ENCODE measurements around the gene PDHX.

The PDHX gene

GRCh38 chr11:34990916-34991315 lies 74.5 kb downstream of the PDHX start:
- Histone ChIP-seq H3K4me1 (ENCODE audit: control insufficient read depth, insufficient read depth, low read length, poor library complexity, severe bottlenecking) (peaks cover 6% of the 10 kb centered on the region), H3K9me3 (ENCODE audit: control insufficient read depth, low read length) (no peaks in the 10 kb centered on the region), H3K36me3 (ENCODE audit: control insufficient read depth, insufficient read depth, low read length) (peaks cover 35% of the 10 kb centered on the region), H3K4me3 (ENCODE audit: extremely low read depth, insufficient read depth, low read length, poor library complexity, severe bottlenecking) (no peak overlapping the region), H3K27ac (ENCODE audit: low read depth, low read length, severe bottlenecking) (no peak overlapping the region)
- WGBS, 2 experiments (ENCODE audit: insufficient coverage in 2 of 2) = no CpG with 5 or more reads among the region's 2 CpGs

DNA sequence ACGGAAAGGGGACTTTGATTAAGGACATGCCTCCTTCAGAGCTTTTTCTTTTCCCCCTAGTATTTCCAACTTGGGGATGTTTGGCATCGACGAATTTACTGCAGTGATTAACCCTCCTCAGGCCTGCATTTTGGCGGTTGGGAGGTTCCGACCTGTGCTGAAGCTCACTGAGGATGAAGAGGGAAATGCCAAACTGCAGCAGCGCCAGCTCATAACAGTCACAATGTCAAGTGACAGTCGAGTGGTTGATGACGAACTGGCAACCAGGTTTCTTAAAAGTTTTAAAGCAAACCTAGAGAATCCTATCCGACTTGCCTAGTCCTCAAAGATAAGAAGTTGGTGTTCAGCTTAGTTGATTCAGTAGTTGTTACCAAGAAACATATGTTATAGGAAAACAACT lies 78.4 kb downstream of the PDHX start:
- H3K27ac ChIP-seq (ENCODE audit: low read depth, low read length, severe bottlenecking) = no peak overlapping the region
- peaks cover 21% of the 10 kb centered on the region for H3K36me3 ChIP-seq (ENCODE audit: control insufficient read depth, insufficient read depth, low read length)
- H3K4me1 ChIP-seq (ENCODE audit: control insufficient read depth, insufficient read depth, low read length, poor library complexity, severe bottlenecking) = no peaks in the 10 kb centered on the region
- H3K9me3 ChIP-seq (ENCODE audit: control insufficient read depth, low read length) = no peaks in the 10 kb centered on the region
- no peak overlapping the region for H3K4me3 ChIP-seq (ENCODE audit: extremely low read depth, insufficient read depth, low read length, poor library complexity, severe bottlenecking)
- 92 to 96% methylated on average over 6 to 8 of the region's 9 CpGs for WGBS, 2 experiments (ENCODE audit: insufficient coverage in 2 of 2)

- Histone ChIP-seq H3K36me3 (ENCODE audit: control insufficient read depth, insufficient read depth, low read length) (peaks cover 16% of the 10 kb centered on the region), H3K4me3 (ENCODE audit: extremely low read depth, insufficient read depth, low read length, poor library complexity, severe bottlenecking) (no peak overlapping the region), H3K27ac (ENCODE audit: low read depth, low read length, severe bottlenecking) (no peak overlapping the region), H3K4me1 (ENCODE audit: control insufficient read depth, insufficient read depth, low read length, poor library complexity, severe bottlenecking) (no peaks in the 10 kb centered on the region), H3K9me3 (ENCODE audit: control insufficient read depth, low read length) (no peaks in the 10 kb centered on the region)
- WGBS, 2 experiments (ENCODE audit: insufficient coverage in 2 of 2) = 100% methylated on average over 1 to 3 of the region's 5 CpGs
Measured at GRCh38 chr11:34996958-34997357, 80.5 kb downstream of the PDHX start.

GRCh38 chr11:34997952-34998528 lies 81.6 kb downstream of the PDHX start:
- Histone ChIP-seq H3K27ac (ENCODE audit: low read depth, low read length, severe bottlenecking) (no peak overlapping the region), H3K4me3 (ENCODE audit: extremely low read depth, insufficient read depth, low read length, poor library complexity, severe bottlenecking) (no peak overlapping the region), H3K4me1 (ENCODE audit: control insufficient read depth, insufficient read depth, low read length, poor library complexity, severe bottlenecking) (no peaks in the 10 kb centered on the region), H3K36me3 (ENCODE audit: control insufficient read depth, insufficient read depth, low read length) (peaks cover 12% of the 10 kb centered on the region), H3K9me3 (ENCODE audit: control insufficient read depth, low read length) (no peaks in the 10 kb centered on the region)
- 96 to 97% methylated on average over 3 of the region's 3 CpGs for WGBS, 2 experiments (ENCODE audit: insufficient coverage in 2 of 2)

GRCh38 chr11:34999453-34999852 lies 83.0 kb downstream of the PDHX start:
- Histone ChIP-seq H3K36me3 (ENCODE audit: control insufficient read depth, insufficient read depth, low read length) (peaks cover 4% of the 10 kb centered on the region), H3K27ac (ENCODE audit: low read depth, low read length, severe bottlenecking) (no peak overlapping the region), H3K4me3 (ENCODE audit: extremely low read depth, insufficient read depth, low read length, poor library complexity, severe bottlenecking) (no peak overlapping the region), H3K4me1 (ENCODE audit: control insufficient read depth, insufficient read depth, low read length, poor library complexity, severe bottlenecking) (peaks cover 10% of the 10 kb centered on the region), H3K9me3 (ENCODE audit: control insufficient read depth, low read length) (no peaks in the 10 kb centered on the region)
- 100% methylated on average over 1 of the region's 4 CpGs; no CpG with 5 or more reads in 1 of the 2 experiments for WGBS, 2 experiments (ENCODE audit: insufficient coverage in 2 of 2)

DNA sequence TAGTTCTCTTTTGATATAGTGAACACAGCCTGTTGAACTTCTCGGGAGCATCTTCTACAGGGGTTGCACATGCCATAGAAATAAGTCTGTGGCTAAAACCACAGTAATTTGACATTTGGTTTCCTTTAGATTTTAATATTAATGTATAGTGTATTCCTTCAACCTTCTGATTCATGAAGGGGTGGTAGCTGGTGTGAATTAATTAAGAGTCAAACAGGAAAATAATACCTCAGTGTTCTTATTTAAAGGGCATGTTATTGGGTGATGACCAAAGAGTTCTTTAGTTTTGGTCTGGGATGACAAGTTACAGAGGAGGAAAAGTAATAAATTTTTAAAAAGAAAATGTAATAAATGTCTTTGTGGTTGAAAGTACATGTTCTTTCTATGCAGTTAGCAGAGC lies 86.8 kb downstream of the PDHX start:
- H3K4me3 ChIP-seq (ENCODE audit: extremely low read depth, insufficient read depth, low read length, poor library complexity, severe bottlenecking) = no peak overlapping the region
- peaks cover 18% of the 10 kb centered on the region for H3K4me1 ChIP-seq (ENCODE audit: control insufficient read depth, insufficient read depth, low read length, poor library complexity, severe bottlenecking)
- no peak overlapping the region for H3K27ac ChIP-seq (ENCODE audit: low read depth, low read length, severe bottlenecking)
- H3K36me3 ChIP-seq (ENCODE audit: control insufficient read depth, insufficient read depth, low read length) = no peaks in the 10 kb centered on the region
- no peaks in the 10 kb centered on the region for H3K9me3 ChIP-seq (ENCODE audit: control insufficient read depth, low read length)
- 0% methylated on average over 1 of the region's 1 CpG; no CpG with 5 or more reads in 1 of the 2 experiments for WGBS, 2 experiments (ENCODE audit: insufficient coverage in 2 of 2)

DNA sequence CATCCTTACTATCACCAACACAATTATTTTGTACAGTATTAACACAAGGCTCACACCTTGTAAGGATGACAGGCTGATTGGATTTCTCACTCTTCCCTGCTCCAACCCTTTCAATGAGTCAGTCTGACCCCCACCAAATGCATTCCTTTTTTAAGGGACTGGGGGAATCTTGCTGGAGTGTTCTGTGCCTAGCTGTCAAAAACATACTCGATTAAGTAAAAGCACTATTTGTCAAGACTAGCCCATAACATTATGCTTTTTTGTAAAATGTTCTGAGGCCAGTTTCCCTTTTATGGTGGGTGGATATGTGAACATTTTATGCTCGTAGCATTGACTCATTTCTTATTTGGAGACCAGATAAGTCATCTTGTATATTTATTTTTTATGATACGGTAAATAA lies 87.2 kb downstream of the PDHX start:
- no peak overlapping the region for H3K27ac ChIP-seq (ENCODE audit: low read depth, low read length, severe bottlenecking)
- H3K36me3 ChIP-seq (ENCODE audit: control insufficient read depth, insufficient read depth, low read length) = no peaks in the 10 kb centered on the region
- no peaks in the 10 kb centered on the region for H3K9me3 ChIP-seq (ENCODE audit: control insufficient read depth, low read length)
- 100% methylated on average over 1 of the region's 3 CpGs; no CpG with 5 or more reads in 1 of the 2 experiments for WGBS, 2 experiments (ENCODE audit: insufficient coverage in 2 of 2)
- peaks cover 18% of the 10 kb centered on the region for H3K4me1 ChIP-seq (ENCODE audit: control insufficient read depth, insufficient read depth, low read length, poor library complexity, severe bottlenecking)
- H3K4me3 ChIP-seq (ENCODE audit: extremely low read depth, insufficient read depth, low read length, poor library complexity, severe bottlenecking) = no peak overlapping the region

- Histone ChIP-seq H3K27ac (ENCODE audit: low read depth, low read length, severe bottlenecking) (no peak overlapping the region), H3K4me3 (ENCODE audit: extremely low read depth, insufficient read depth, low read length, poor library complexity, severe bottlenecking) (no peak overlapping the region), H3K4me1 (ENCODE audit: control insufficient read depth, insufficient read depth, low read length, poor library complexity, severe bottlenecking) (peaks cover 18% of the 10 kb centered on the region), H3K36me3 (ENCODE audit: control insufficient read depth, insufficient read depth, low read length) (no peaks in the 10 kb centered on the region), H3K9me3 (ENCODE audit: control insufficient read depth, low read length) (no peaks in the 10 kb centered on the region)
- WGBS, 2 experiments (ENCODE audit: insufficient coverage in 2 of 2) = 100% methylated on average over 2 of the region's 4 CpGs; no CpG with 5 or more reads in 1 of the 2 experiments
Measured at GRCh38 chr11:35005141-35005780, 88.8 kb downstream of the PDHX start.

- Histone ChIP-seq H3K9me3 (ENCODE audit: control insufficient read depth, low read length) (no peaks in the 10 kb centered on the region), H3K4me1 (ENCODE audit: control insufficient read depth, insufficient read depth, low read length, poor library complexity, severe bottlenecking) (peaks cover 18% of the 10 kb centered on the region), H3K36me3 (ENCODE audit: control insufficient read depth, insufficient read depth, low read length) (no peaks in the 10 kb centered on the region), H3K27ac (ENCODE audit: low read depth, low read length, severe bottlenecking) (no peak overlapping the region), H3K4me3 (ENCODE audit: extremely low read depth, insufficient read depth, low read length, poor library complexity, severe bottlenecking) (no peak overlapping the region)
- 74 to 85% methylated on average over 4 to 6 of the region's 8 CpGs for WGBS, 2 experiments (ENCODE audit: insufficient coverage in 2 of 2)
Measured at GRCh38 chr11:35006389-35007128, 90.1 kb downstream of the PDHX start.

DNA sequence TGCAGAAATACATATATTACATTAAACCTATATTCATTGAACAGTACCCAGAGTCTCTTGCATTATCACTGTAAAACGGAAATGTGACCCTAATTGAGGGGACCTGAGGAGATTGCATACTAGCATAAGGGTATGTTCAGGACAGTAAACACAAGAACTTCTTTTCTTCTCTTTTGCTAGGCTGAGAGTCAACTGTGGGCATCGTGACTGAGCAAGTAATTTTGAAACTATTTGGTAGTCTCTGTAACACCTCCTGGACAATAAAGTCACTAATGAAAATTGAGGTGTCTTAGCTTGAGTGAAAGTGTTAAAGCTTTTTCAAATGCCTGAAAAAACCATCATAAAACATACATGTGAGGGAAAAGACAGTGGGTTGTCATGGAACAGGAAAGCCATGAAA lies 90.9 kb downstream of the PDHX start:
- no peak overlapping the region for H3K4me3 ChIP-seq (ENCODE audit: extremely low read depth, insufficient read depth, low read length, poor library complexity, severe bottlenecking)
- H3K4me1 ChIP-seq (ENCODE audit: control insufficient read depth, insufficient read depth, low read length, poor library complexity, severe bottlenecking) = peaks cover 18% of the 10 kb centered on the region
- H3K9me3 ChIP-seq (ENCODE audit: control insufficient read depth, low read length) = no peaks in the 10 kb centered on the region
- H3K36me3 ChIP-seq (ENCODE audit: control insufficient read depth, insufficient read depth, low read length) = no peaks in the 10 kb centered on the region
- WGBS, 2 experiments (ENCODE audit: insufficient coverage in 2 of 2) = no CpG with 5 or more reads among the region's 2 CpGs
- no peak overlapping the region for H3K27ac ChIP-seq (ENCODE audit: low read depth, low read length, severe bottlenecking)
